ENCODE data around the gene TXNDC17.
"Not testable (repeated sequence)": the region's sequence is repeated elsewhere in the genome, so short reads cannot be mapped to it uniquely, and the experiment has no call there.

Gene TXNDC17

GRCh38 chr17:6636616-6637457, 4.0 kb upstream of the TXNDC17 start:
- in situ Hi-C loops (cut with HindIII; ENCODE audit: low sequenced_read_pairs), result no loop called here

- in situ Hi-C loops (cut with HindIII; ENCODE audit: low sequenced_read_pairs), result no loop called here
These were observed 3.4 kb upstream of the TXNDC17 start for GRCh38 chr17:6637458-6637840.

GRCh38 chr17:6638046-6638908, 2.6 kb upstream of the TXNDC17 start:
- in situ Hi-C loops (cut with HindIII; ENCODE audit: low sequenced_read_pairs), result no loop called here

GRCh38 chr17:6639014-6639585, 1.8 kb upstream of the TXNDC17 start:
- in situ Hi-C loops (cut with HindIII; ENCODE audit: low sequenced_read_pairs), result no loop called here

- in situ Hi-C loops (cut with HindIII; ENCODE audit: low sequenced_read_pairs), result no loop called here
These were observed 999 bp upstream of the TXNDC17 start for GRCh38 chr17:6639586-6640535.

GRCh38 chr17:6641247-6641863, 495 bp downstream of the TXNDC17 start:
- in situ Hi-C loops (cut with HindIII; ENCODE audit: low sequenced_read_pairs), result no loop called here

- in situ Hi-C loops (cut with HindIII; ENCODE audit: low sequenced_read_pairs), result no loop called here
These were observed 1.7 kb downstream of the TXNDC17 start for GRCh38 chr17:6642592-6642991.

GRCh38 chr17:6643451-6644125, 2.7 kb downstream of the TXNDC17 start:
- in situ Hi-C loops (cut with HindIII; ENCODE audit: low sequenced_read_pairs), result no loop called here

- in situ Hi-C loops (cut with HindIII; ENCODE audit: low sequenced_read_pairs), result no loop called here
These were observed 7.3 kb downstream of the TXNDC17 start for GRCh38 chr17:6648181-6648580.

GRCh38 chr17:6651354-6651918, 10.6 kb downstream of the TXNDC17 start, which contains the start of the genes C17orf100 and MED31:
TSS of gene C17orf100 (plus strand) at chr17:6651762. CDS start at chr17:6651914, 152 bp downstream.
TSS of gene MED31 (minus strand) at chr17:6651605. CDS start at chr17:6651528, 77 bp downstream.
- in situ Hi-C loops (cut with HindIII; ENCODE audit: low sequenced_read_pairs), result no loop called here

- in situ Hi-C loops (cut with HindIII; ENCODE audit: low sequenced_read_pairs), result no loop called here
These were observed 11.1 kb downstream of the TXNDC17 start for GRCh38 chr17:6651919-6652452.

GRCh38 chr17:6654841-6655731, 14.2 kb downstream of the TXNDC17 start:
- in situ Hi-C loops (cut with HindIII; ENCODE audit: low sequenced_read_pairs), result no loop called here

- in situ Hi-C loops (cut with HindIII; ENCODE audit: low sequenced_read_pairs), result not testable (repeated sequence)
These were observed 15.0 kb downstream of the TXNDC17 start for GRCh38 chr17:6655732-6656361.

- in situ Hi-C loops (cut with HindIII; ENCODE audit: low sequenced_read_pairs), result not testable (repeated sequence)
These were observed 16.2 kb downstream of the TXNDC17 start for GRCh38 chr17:6656797-6657632.

GRCh38 chr17:6657633-6658287, 16.9 kb downstream of the TXNDC17 start:
- in situ Hi-C loops (cut with HindIII; ENCODE audit: low sequenced_read_pairs), result no loop called here

- in situ Hi-C loops (cut with HindIII; ENCODE audit: low sequenced_read_pairs), result not testable (repeated sequence)
These were observed 17.6 kb downstream of the TXNDC17 start for GRCh38 chr17:6658411-6658810.

Measured in DLD1 (cell line).